H9 (cell line): ENCODE data around the gene PRRT1B. TPM values are rescaled to one million over a fixed set of nuclear protein-coding genes. Genes with fewer than 3 reads are reported as not detected.
"Not testable (repeated sequence)": the region's sequence is repeated elsewhere in the genome, so short reads cannot be mapped to it uniquely, and the experiment has no call there.

ENCODE experiments used
- DNase-seq: peaks from one replicate; pipeline ENCODE4 v3.0.0-alpha.2; 2017
- H2AFZ ChIP-seq: one replicate; pipeline ENCODE4 v1.6.1; 2013; ENCODE audit warnings: mild to moderate bottlenecking, low read length, control low read depth, moderate library complexity
- H2AK5ac ChIP-seq: 2 replicates; pipeline ENCODE4 v1.6.1; 2013; ENCODE audit warnings: low read length, control low read depth, mixed read lengths; ENCODE audit not compliant: insufficient read length
- H2BK120ac ChIP-seq: one replicate; pipeline ENCODE4 v1.6.1; 2013; ENCODE audit warnings: low read depth, mild to moderate bottlenecking, low read length, control low read depth, inconsistent platforms; ENCODE audit not compliant: poor library complexity, severe bottlenecking
- H2BK12ac ChIP-seq: 2 replicates; pipeline ENCODE4 v1.6.1; 2013; ENCODE audit warnings: low read length, control low read depth, mixed read lengths, low read depth; ENCODE audit not compliant: insufficient read length
- H2BK15ac ChIP-seq: 2 replicates; pipeline ENCODE4 v1.6.1; 2013; ENCODE audit warnings: low read depth, low read length, control low read depth
- H2BK20ac ChIP-seq: one replicate; pipeline ENCODE4 v1.6.1; 2013; ENCODE audit warnings: low read depth, mild to moderate bottlenecking, low read length, control low read depth, inconsistent platforms; ENCODE audit not compliant: poor library complexity, severe bottlenecking
- H2BK5ac ChIP-seq: 2 replicates; pipeline ENCODE4 v1.6.1; 2013; ENCODE audit warnings: low read length, control low read depth, mixed read lengths; ENCODE audit not compliant: insufficient read length
- H3K14ac ChIP-seq: 2 replicates; pipeline ENCODE4 v1.6.1; 2013; ENCODE audit warnings: low read length, control low read depth; ENCODE audit not compliant: insufficient read depth
- H3K18ac ChIP-seq: 2 replicates; pipeline ENCODE4 v1.6.1; 2013; ENCODE audit warnings: low read depth, mild to moderate bottlenecking, mixed read lengths, low read length, control low read depth; ENCODE audit not compliant: insufficient read length
- H3K23ac ChIP-seq: 2 replicates; pipeline ENCODE4 v1.6.1; 2013; ENCODE audit warnings: low read length, control low read depth, mixed read lengths, low read depth; ENCODE audit not compliant: insufficient read length
- H3K23me2 ChIP-seq: 2 replicates; pipeline ENCODE4 v1.6.1; 2013; ENCODE audit warnings: low read depth, mild to moderate bottlenecking, mixed read lengths, low read length, control low read depth; ENCODE audit not compliant: insufficient read length, poor library complexity, severe bottlenecking
- H3K27ac ChIP-seq: 2 replicates; pipeline ENCODE4 v1.5.1; 2013; ENCODE audit warnings: low read length, control low read depth, mixed read lengths, low read depth; ENCODE audit not compliant: insufficient read length
- H3K27me3 ChIP-seq: 2 replicates; pipeline ENCODE4 v1.6.1; 2013; ENCODE audit warnings: low read length, control low read depth, inconsistent platforms; ENCODE audit not compliant: insufficient read depth
- H3K4ac ChIP-seq: 2 replicates; pipeline ENCODE4 v1.6.1; 2013; ENCODE audit warnings: low read depth, mild to moderate bottlenecking, control low read depth, inconsistent platforms, low read length, moderate library complexity
- H3K4me1 ChIP-seq: 2 replicates; pipeline ENCODE4 v1.6.1; 2013; ENCODE audit warnings: low read length, control low read depth, inconsistent platforms; ENCODE audit not compliant: insufficient read depth
- H3K4me2 ChIP-seq: 2 replicates; pipeline ENCODE4 v1.6.1; 2013; ENCODE audit warnings: low read length, control low read depth, mixed read lengths; ENCODE audit not compliant: insufficient read length, insufficient read depth
- H3K56ac ChIP-seq: 2 replicates; pipeline ENCODE4 v1.6.1; 2013; ENCODE audit warnings: low read depth, mild to moderate bottlenecking, mixed read lengths, low read length, control low read depth; ENCODE audit not compliant: insufficient read length
- H3K79me1 ChIP-seq: 2 replicates; pipeline ENCODE4 v1.6.1; 2013; ENCODE audit warnings: low read depth, mild to moderate bottlenecking, moderate library complexity, low read length, control low read depth, inconsistent platforms; ENCODE audit not compliant: insufficient read depth, poor library complexity, severe bottlenecking
- H3K79me2 ChIP-seq: 2 replicates; pipeline ENCODE4 v1.6.1; 2013; ENCODE audit warnings: low read length, control low read depth, inconsistent platforms; ENCODE audit not compliant: insufficient read depth
- H3K9ac ChIP-seq: 2 replicates; pipeline ENCODE4 v1.6.1; 2013; ENCODE audit warnings: low read length, control low read depth, mixed read lengths; ENCODE audit not compliant: insufficient read length; ENCODE audit errors: extremely low read depth
- H3K9me3 ChIP-seq: one replicate; pipeline ENCODE4 v1.6.1; 2013; ENCODE audit warnings: low read depth, low read length, inconsistent platforms; ENCODE audit not compliant: control insufficient read depth
- H3T11ph ChIP-seq: one replicate; pipeline ENCODE4 v1.6.1; 2013; ENCODE audit warnings: mild to moderate bottlenecking, low read length, control low read depth, inconsistent platforms
- H4K20me1 ChIP-seq: one replicate; pipeline ENCODE4 v1.6.1; 2013; ENCODE audit not compliant: control insufficient read depth, insufficient read length, insufficient read depth
- H4K5ac ChIP-seq: 2 replicates; pipeline ENCODE4 v1.6.1; 2013; ENCODE audit warnings: low read depth, mild to moderate bottlenecking, mixed read lengths, low read length, control low read depth; ENCODE audit not compliant: insufficient read length
- H4K8ac ChIP-seq: replicated peaks from 2 replicates; pipeline ENCODE4 v1.6.1; 2013; ENCODE audit warnings: low read length, control low read depth, mixed read lengths, low read depth; ENCODE audit not compliant: insufficient read length
- H4K91ac ChIP-seq: 2 replicates; pipeline ENCODE4 v1.6.1; 2013; ENCODE audit warnings: low read depth, mild to moderate bottlenecking, moderate library complexity, mixed read lengths, low read length, control low read depth; ENCODE audit not compliant: insufficient read length
- H3K27ac Mint-ChIP-seq, 3 experiments: 2 replicates in 2 of 3; 3 replicates in 1 of 3; pipeline ENCODE4 v1.8.0; 2020 to 2021; ENCODE audit warnings: mixed read lengths in 3 of 3, mild to moderate bottlenecking in 1 of 3, moderate library complexity in 1 of 3
- H3K27me3 Mint-ChIP-seq: 2 replicates; pipeline ENCODE4 v1.8.0; 2021; ENCODE audit warnings: low read depth, mild to moderate bottlenecking, moderate library complexity, mixed read lengths
- H3K36me3 Mint-ChIP-seq, 3 experiments: 2 replicates in 2 of 3; 3 replicates in 1 of 3; pipeline ENCODE4 v1.8.0; 2020 to 2021; ENCODE audit warnings: low read depth in 3 of 3, mixed read lengths in 3 of 3; ENCODE audit not compliant: insufficient read depth in 1 of 3
- H3K4me1 Mint-ChIP-seq, 2 experiments: 2 replicates each; pipeline ENCODE4 v1.8.0; 2020; ENCODE audit warnings: mixed read lengths in 2 of 2
- H3K4me3 Mint-ChIP-seq, 2 experiments: 2 replicates in 1 of 2; 3 replicates in 1 of 2; pipeline ENCODE4 v1.8.0; 2020 to 2021; ENCODE audit warnings: mild to moderate bottlenecking in 2 of 2, mixed read lengths in 2 of 2, moderate library complexity in 1 of 2
- H3K9me3 Mint-ChIP-seq, 2 experiments: 2 replicates in 1 of 2; 3 replicates in 1 of 2; pipeline ENCODE4 v1.8.0; 2020; ENCODE audit warnings: mild to moderate bottlenecking in 2 of 2, mixed read lengths in 2 of 2, moderate library complexity in 1 of 2
- WGBS: extraction: QIAGEN DNeasy Blood & Tissue Kit; methylation state at CpG from one replicate; pipeline ENCODE4 v1.1.7; 2013; ENCODE audit warnings: missing lambda C conversion rate, low lambda C conversion rate, mixed read lengths; ENCODE audit not compliant: insufficient read length; ENCODE audit errors: extremely low coverage; 5-methylcytosine and 5-hydroxymethylcytosine counted together
- total RNA-seq: library from RNA; stranded (reverse); gene quantifications from 2 replicates; pipeline ENCODE4 v1.2.1, GENCODE V29; 2021

The PRRT1B gene
- total RNA-seq, 1 experiment from 2014 or later, result 1.0 TPM

- H3K14ac ChIP-seq, H3K4me2 ChIP-seq, H3T11ph ChIP-seq, H3K4ac ChIP-seq, H4K91ac ChIP-seq, H3K23me2 ChIP-seq, H3K27ac ChIP-seq, DNase-seq, H2BK20ac ChIP-seq, H3K9me3 ChIP-seq, H4K20me1 ChIP-seq, H3K18ac ChIP-seq, H3K23ac ChIP-seq, H3K56ac ChIP-seq, H2BK12ac ChIP-seq, H3K4me3 Mint-ChIP-seq, H4K8ac ChIP-seq, H3K79me2 ChIP-seq, H2BK120ac ChIP-seq, H2AFZ ChIP-seq, H3K4me1 ChIP-seq, H3K4me1 Mint-ChIP-seq, H2BK5ac ChIP-seq, H3K27ac Mint-ChIP-seq, H2BK15ac ChIP-seq, H3K9ac ChIP-seq, H3K79me1 ChIP-seq, H4K5ac ChIP-seq, H3K27me3 ChIP-seq, H2AK5ac ChIP-seq: not testable (repeated sequence)
- Mint-ChIP-seq H3K27me3 (peaks cover 72% of the 10 kb centered on the region), H3K36me3 (peaks cover 2 to 20% (median 12%) of the 10 kb centered on the region in 3 experiments; a peak in 6 of 7 replicates), H3K9me3 (peaks cover 34 to 35% of the 10 kb centered on the region in 2 experiments)
- WGBS, result no CpG with 5 or more reads among the region's 8 CpGs
Measured at GRCh38 chr9:131550465-131550864, 5.1 kb downstream of the PRRT1B start.
